BJ (cell line): Measurements from ENCODE around the gene EPHA6. TPM values are rescaled to one million over a fixed set of nuclear protein-coding genes. Genes with fewer than 3 reads are reported as not detected.

Experiments used
- CTCF ChIA-PET: fragments of 350-600 bp; formaldehyde crosslinking; extraction: SDS; loops from one replicate; lab custom pipeline; 2021; ENCODE audit warnings: antibody characterized with exemption, inconsistent platforms; lab: Yijun Ruan, JAX
- POLR2A ChIA-PET: fragments of 300-600 bp; sonication (Branson Sonifier 250); formaldehyde crosslinking; extraction: SDS; loops from one replicate; lab custom pipeline; 2021; ENCODE audit warnings: antibody characterized with exemption; lab: Charles Lee
- DNase-seq: peaks from one replicate; pipeline ENCODE4 v3.0.0-alpha.2; 2011; ENCODE audit warnings: low read depth
- H3K27me3 ChIP-seq: 2 replicates; pipeline ENCODE4 v1.6.0; 2011; ENCODE audit warnings: low read length; ENCODE audit not compliant: control insufficient read depth, insufficient read depth
- H3K36me3 ChIP-seq: 2 replicates; pipeline ENCODE4 v1.5.1; 2011; ENCODE audit warnings: low read length; ENCODE audit not compliant: control insufficient read depth, insufficient read depth
- H3K4me3 ChIP-seq: 2 replicates; pipeline ENCODE4 v1.5.1; 2011; ENCODE audit warnings: low read depth, mild to moderate bottlenecking, control low read depth, low read length
- polyA plus RNA-seq: library from polyadenylated mRNA; depleted of rRNA; stranded (reverse); fragments of >200 nt; gene quantifications from 2 replicates; pipeline ENCODE4 v1.2.3, GENCODE V29; 2011
- TF ChIP-seq, protein P1 (sequence below): IDR thresholded peaks from 2 replicates; pipeline ENCODE4 v1.5.1; 2011; ENCODE audit warnings: low read depth, mild to moderate bottlenecking, control low read depth, inconsistent platforms, low read length, moderate library complexity; ENCODE audit not compliant: insufficient read depth

The EPHA6 gene
- polyA plus RNA-seq, 1 experiment: not detected

DNA sequence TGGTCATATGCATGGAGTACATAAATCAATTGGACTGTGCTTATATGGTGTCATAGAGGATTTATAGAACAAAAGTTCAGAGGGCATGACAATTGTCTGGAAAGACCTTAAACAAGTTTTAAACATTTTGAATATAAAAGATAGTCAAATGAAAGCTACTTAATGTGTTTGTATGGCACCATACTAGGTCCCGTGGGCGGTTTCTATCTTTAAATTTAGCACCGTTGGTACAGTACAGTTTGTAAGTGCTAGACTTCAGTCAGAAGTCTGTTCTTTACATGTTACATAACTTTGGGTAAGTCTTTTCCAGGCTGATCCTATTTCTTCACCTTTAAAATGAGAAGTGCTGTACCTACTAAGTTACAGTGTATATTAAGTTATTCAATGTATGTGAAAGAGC, 576.8 kb downstream of the EPHA6 start:
- Histone ChIP-seq H3K27me3 (no peaks in the 10 kb centered on the region), H3K36me3 (no peaks in the 10 kb centered on the region), H3K4me3 (no peak overlapping the region)
- TF ChIP-seq, protein P1, sequence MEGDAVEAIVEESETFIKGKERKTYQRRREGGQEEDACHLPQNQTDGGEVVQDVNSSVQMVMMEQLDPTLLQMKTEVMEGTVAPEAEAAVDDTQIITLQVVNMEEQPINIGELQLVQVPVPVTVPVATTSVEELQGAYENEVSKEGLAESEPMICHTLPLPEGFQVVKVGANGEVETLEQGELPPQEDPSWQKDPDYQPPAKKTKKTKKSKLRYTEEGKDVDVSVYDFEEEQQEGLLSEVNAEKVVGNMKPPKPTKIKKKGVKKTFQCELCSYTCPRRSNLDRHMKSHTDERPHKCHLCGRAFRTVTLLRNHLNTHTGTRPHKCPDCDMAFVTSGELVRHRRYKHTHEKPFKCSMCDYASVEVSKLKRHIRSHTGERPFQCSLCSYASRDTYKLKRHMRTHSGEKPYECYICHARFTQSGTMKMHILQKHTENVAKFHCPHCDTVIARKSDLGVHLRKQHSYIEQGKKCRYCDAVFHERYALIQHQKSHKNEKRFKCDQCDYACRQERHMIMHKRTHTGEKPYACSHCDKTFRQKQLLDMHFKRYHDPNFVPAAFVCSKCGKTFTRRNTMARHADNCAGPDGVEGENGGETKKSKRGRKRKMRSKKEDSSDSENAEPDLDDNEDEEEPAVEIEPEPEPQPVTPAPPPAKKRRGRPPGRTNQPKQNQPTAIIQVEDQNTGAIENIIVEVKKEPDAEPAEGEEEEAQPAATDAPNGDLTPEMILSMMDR: no peak
- ChIA-PET CTCF (no interaction called here), POLR2A (no interaction called here)
- no peak for DNase-seq

GRCh38 chr3:97409612-97410011, 595.2 kb downstream of the EPHA6 start:
- ChIA-PET CTCF (no interaction called here), POLR2A (no interaction called here)
- Histone ChIP-seq H3K36me3 (no peaks in the 10 kb centered on the region), H3K4me3 (no peak overlapping the region), H3K27me3 (no peaks in the 10 kb centered on the region)
- TF ChIP-seq, protein P1: no peak
- DNase-seq: no peak

DNA sequence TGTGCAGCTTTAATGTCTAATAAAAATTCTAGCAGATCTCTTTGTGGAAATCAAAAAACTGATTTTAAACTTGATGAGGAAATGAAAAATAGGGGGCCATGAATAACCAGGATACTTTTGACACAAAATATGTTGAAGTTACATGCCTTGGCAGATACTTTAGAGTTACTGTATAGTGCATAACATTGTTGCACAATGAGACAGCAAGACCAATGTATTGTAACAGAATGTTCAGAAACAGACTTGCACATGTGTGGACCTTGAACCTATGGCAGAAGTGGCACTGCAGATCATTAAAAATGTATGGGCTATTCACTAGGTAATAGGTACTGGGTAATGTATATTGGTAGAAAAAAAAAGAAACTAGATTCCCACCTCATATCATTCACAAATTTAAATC, 607.2 kb downstream of the EPHA6 start:
- Histone ChIP-seq H3K36me3 (no peaks in the 10 kb centered on the region), H3K27me3 (no peaks in the 10 kb centered on the region), H3K4me3 (no peak overlapping the region)
- no peak for DNase-seq
- ChIA-PET CTCF (no interaction called here), POLR2A (no interaction called here)
- TF ChIP-seq, protein P1: no peak

DNA sequence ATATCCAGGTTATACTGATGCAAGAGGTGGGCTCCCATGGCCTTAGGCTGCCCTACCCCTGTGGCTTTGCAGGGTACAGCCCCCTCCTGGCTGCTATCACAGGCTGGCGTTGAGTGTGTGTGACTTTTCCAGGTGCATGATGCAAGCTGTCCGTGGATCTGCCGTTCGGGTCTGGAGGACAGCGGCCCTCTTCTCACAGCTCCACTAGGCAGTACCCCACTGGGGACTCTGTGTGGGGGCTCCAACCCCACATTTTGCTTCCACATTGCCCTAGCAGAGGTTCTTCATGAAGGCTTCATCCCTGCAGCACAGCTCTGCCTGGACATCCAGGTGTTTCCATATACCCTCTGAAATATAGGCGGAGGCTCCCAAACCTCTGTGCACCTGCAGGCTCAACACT, 610.6 kb downstream of the EPHA6 start:
- DNase-seq: no peak
- no peaks in the 10 kb centered on the region for H3K36me3 ChIP-seq
- POLR2A ChIA-PET: no interaction called here
- CTCF ChIA-PET: no interaction called here
- TF ChIP-seq, protein P1: no peak
- H3K27me3 ChIP-seq: no peaks in the 10 kb centered on the region
- H3K4me3 ChIP-seq: no peak overlapping the region

- POLR2A ChIA-PET: no interaction called here
- Histone ChIP-seq H3K27me3 (no peaks in the 10 kb centered on the region), H3K4me3 (no peak overlapping the region), H3K36me3 (no peaks in the 10 kb centered on the region)
- no peak for DNase-seq
- CTCF ChIA-PET: no interaction called here
- TF ChIP-seq, protein P1: no peak
These were observed 616.2 kb downstream of the EPHA6 start for GRCh38 chr3:97430601-97431000.
